Stimulated activated CD4-positive, alpha-beta T cell treated with anti-CD3 and anti-CD28 coated beads, TNF-alpha, amount 100 ng/mL, for 4 hours (primary cell): ENCODE results near the gene D2HGDH.
"Not testable (repeated sequence)": the region's sequence is repeated elsewhere in the genome, so short reads cannot be mapped to it uniquely, and the experiment has no call there.

Experiments
- DNase-seq, 3 experiments: peaks; one replicate each; pipeline ENCODE4 v3.0.0-alpha.2; 2020; ENCODE audit warnings: low read depth in 3 of 3

The D2HGDH gene

GRCh38 chr2:241793385-241793784 lies 59.0 kb downstream of the D2HGDH start:
- DNase-seq: no peak

- no peak for DNase-seq
Observed at GRCh38 chr2:241794250-241794823, 59.9 kb downstream of the D2HGDH start.

GRCh38 chr2:241795021-241795999 lies 60.9 kb downstream of the D2HGDH start:
- no peak for DNase-seq

GRCh38 chr2:241796209-241796608 lies 61.8 kb downstream of the D2HGDH start:
- DNase-seq: no peak

- no peak for DNase-seq
Observed at GRCh38 chr2:241796610-241797138, 62.2 kb downstream of the D2HGDH start.

- no peak for DNase-seq
Observed at GRCh38 chr2:241797441-241798080, 63.1 kb downstream of the D2HGDH start.

- DNase-seq: no peak
Observed at GRCh38 chr2:241798081-241798630, 63.7 kb downstream of the D2HGDH start.

- no peak for DNase-seq
Observed at GRCh38 chr2:241798631-241799521, 64.4 kb downstream of the D2HGDH start.

GRCh38 chr2:241799522-241800197 lies 65.2 kb downstream of the D2HGDH start:
- DNase-seq: no peak

GRCh38 chr2:241800198-241800903 lies 65.9 kb downstream of the D2HGDH start:
- not testable (repeated sequence) for DNase-seq

GRCh38 chr2:241801611-241802420 lies 67.4 kb downstream of the D2HGDH start:
- DNase-seq: no peak

- DNase-seq: no peak
Observed at GRCh38 chr2:241802421-241803318, 68.2 kb downstream of the D2HGDH start.

- peak in 1 of 3 experiments; percentile 36 for DNase-seq
Observed at GRCh38 chr2:241803387-241804325, 69.2 kb downstream of the D2HGDH start.

- DNase-seq: no peak
Observed at GRCh38 chr2:241804326-241805229, 70.1 kb downstream of the D2HGDH start.

- DNase-seq: not testable (repeated sequence)
Observed at GRCh38 chr2:241806217-241806616, 71.8 kb downstream of the D2HGDH start.
